ENCODE measurements around the gene IFT43. TPM values are rescaled to one million over a fixed set of nuclear protein-coding genes. Genes with fewer than 3 reads are reported as not detected.
A peak's percentile ranks its signal among the peaks of the same experiment; 100 is the strongest.

IFT43 gene
- total RNA-seq, 1 donor from 2014 or later, result 21.9 TPM

GRCh38 chr14:76078501-76078900 is 92.9 kb downstream of the IFT43 start:
- no peak for DNase-seq
- peaks cover 20% of the 10 kb centered on the region for H3K36me3 ChIP-seq
- H3K4me1 ChIP-seq, result no peaks in the 10 kb centered on the region

GRCh38 chr14:76080025-76080424 is 94.5 kb downstream of the IFT43 start:
- TF ChIP-seq CTCF (IDR thresholded peaks at IDR 0.05), result no peak
- no peaks in the 10 kb centered on the region for H3K9me3 ChIP-seq
- H3K4me1 ChIP-seq, result no peaks in the 10 kb centered on the region
- H3K27ac ChIP-seq, result no peak overlapping the region
- ATAC-seq, result no peak
- H3K36me3 ChIP-seq, result peaks cover 24% of the 10 kb centered on the region
- H3K27me3 ChIP-seq (ENCODE audit: low read depth), result no peaks in the 10 kb centered on the region
- no peak for DNase-seq
- intact Hi-C loops (cut with DNase I), result no loop called here
- no peak overlapping the region for H3K4me3 ChIP-seq

More at GRCh38 chr14:76078501-76078900, 92.9 kb downstream of the IFT43 start:
- H3K4me3 ChIP-seq, result no peak overlapping the region
- ATAC-seq, result no peak
- TF ChIP-seq CTCF (IDR thresholded peaks at IDR 0.05), result no peak
- H3K27me3 ChIP-seq (ENCODE audit: low read depth), result no peaks in the 10 kb centered on the region
- no peak overlapping the region for H3K27ac ChIP-seq
- H3K9me3 ChIP-seq, result no peaks in the 10 kb centered on the region
- intact Hi-C loops (cut with DNase I), result no loop called here

GRCh38 chr14:76080471-76080870 is 94.9 kb downstream of the IFT43 start:
- peaks cover 24% of the 10 kb centered on the region for H3K36me3 ChIP-seq
- intact Hi-C loops (cut with DNase I), result no loop called here
- no peaks in the 10 kb centered on the region for H3K4me1 ChIP-seq
- H3K27ac ChIP-seq, result no peak overlapping the region
- H3K4me3 ChIP-seq, result no peak overlapping the region
- DNase-seq (no peak), ATAC-seq (no peak)
- H3K27me3 ChIP-seq (ENCODE audit: low read depth), result no peaks in the 10 kb centered on the region
- H3K9me3 ChIP-seq, result no peaks in the 10 kb centered on the region
- no peak for TF ChIP-seq CTCF (IDR thresholded peaks at IDR 0.05)

GRCh38 chr14:76081642-76082041 is 96.1 kb downstream of the IFT43 start:
- peak; percentile 32 to 71 for ATAC-seq
- peaks cover 24% of the 10 kb centered on the region for H3K36me3 ChIP-seq
- intact Hi-C loops (cut with DNase I), result no loop called here
- no peaks in the 10 kb centered on the region for H3K4me1 ChIP-seq
- no peaks in the 10 kb centered on the region for H3K27me3 ChIP-seq (ENCODE audit: low read depth)
- H3K4me3 ChIP-seq, result no peak overlapping the region
- no peak overlapping the region for H3K27ac ChIP-seq
- no peak for TF ChIP-seq CTCF (IDR thresholded peaks at IDR 0.05)
- no peaks in the 10 kb centered on the region for H3K9me3 ChIP-seq
- DNase-seq, result no peak

GRCh38 chr14:76083796-76084765 is 98.5 kb downstream of the IFT43 start:
- intact Hi-C loops (cut with DNase I), result no loop called here

More at GRCh38 chr14:76083796-76084765, 98.5 kb downstream of the IFT43 start:
- ATAC-seq (no peak), DNase-seq (no peak)
- no peaks in the 10 kb centered on the region for H3K9me3 ChIP-seq
- H3K27ac ChIP-seq, result no peak overlapping the region
- H3K27me3 ChIP-seq (ENCODE audit: low read depth), result no peaks in the 10 kb centered on the region
- H3K36me3 ChIP-seq, result peaks cover 20% of the 10 kb centered on the region
- no peak for TF ChIP-seq CTCF (IDR thresholded peaks at IDR 0.05)
- no peak overlapping the region for H3K4me3 ChIP-seq
- no peaks in the 10 kb centered on the region for H3K4me1 ChIP-seq

All from lower lobe of right lung (tissue), 2 donors.